Measurements from ENCODE around the gene RBCK1. TPM values are rescaled to one million over a fixed set of nuclear protein-coding genes. Genes with fewer than 3 reads are reported as not detected.
"Not testable (repeated sequence)": the region's sequence is repeated elsewhere in the genome, so short reads cannot be mapped to it uniquely, and the experiment has no call there.

RBCK1 gene
- total and polyA plus RNA-seq, 8 donors, result 34.9 to 148 (median 44.7) TPM

- FAIRE-seq, result no peak
- no peaks in the 10 kb centered on the region for H3K4me1 ChIP-seq
- H3K27me3 ChIP-seq, result no peaks in the 10 kb centered on the region
- 58 to 65% methylated on average over 8 of the region's 8 CpGs for WGBS, 2 donors
- H3K9me3 ChIP-seq, result no peaks in the 10 kb centered on the region
- peak overlapping the region in 2 of 4 donors; percentile 70 to 80 for H3K4me3 ChIP-seq
- peak in 2 of 6 donors; percentile 56 to 72 for DNase-seq
- H3K36me3 ChIP-seq, result no peaks in the 10 kb centered on the region
- intact Hi-C loops (cut with DNase I), result no loop called here
- peak overlapping the region in 2 of 4 donors; percentile 75 to 89 for H3K27ac ChIP-seq
- peak; percentile 19 to 31 (median 26) for ATAC-seq
- no peak for TF ChIP-seq CTCF (IDR thresholded peaks at IDR 0.05)
These were observed 25.6 kb upstream of the RBCK1 start for GRCh38 chr20:382291-383115.

GRCh38 chr20:383889-384288 is 24.2 kb upstream of the RBCK1 start:
- WGBS, 2 donors, result 61 to 80% methylated on average over 5 of the region's 5 CpGs
- Histone ChIP-seq H3K4me1 (peaks cover 0 to 2% (median 0%) of the 10 kb centered on the region in 3 donors), H3K4me3 (no peak overlapping the region), H3K9me3 (no peaks in the 10 kb centered on the region), H3K27me3 (no peaks in the 10 kb centered on the region), H3K36me3 (no peaks in the 10 kb centered on the region), H3K27ac (no peak overlapping the region)
- intact Hi-C loops (cut with DNase I), result no loop called here
- no peak for TF ChIP-seq CTCF (IDR thresholded peaks at IDR 0.05)
- no peak for DNase-seq
- ATAC-seq, result no peak
- no peak for FAIRE-seq

- H3K4me3 ChIP-seq, result no peak overlapping the region
- no peak overlapping the region for H3K27ac ChIP-seq
- ATAC-seq (no peak), DNase-seq (no peak), FAIRE-seq (no peak)
- TF ChIP-seq CTCF (IDR thresholded peaks at IDR 0.05), result no peak
- H3K9me3 ChIP-seq, result no peaks in the 10 kb centered on the region
- H3K4me1 ChIP-seq, result peaks cover 4 to 11% (median 8%) of the 10 kb centered on the region in 3 donors
- 93 to 96% methylated on average over 1 of the region's 1 CpG for WGBS, 2 donors
- no peaks in the 10 kb centered on the region for H3K27me3 ChIP-seq
- intact Hi-C loops (cut with DNase I), result no loop called here
- H3K36me3 ChIP-seq, result no peaks in the 10 kb centered on the region
These were observed 23.4 kb upstream of the RBCK1 start for GRCh38 chr20:384723-385122.

- peaks cover 8 to 14% (median 12%) of the 10 kb centered on the region in 3 donors for H3K4me1 ChIP-seq
- DNase-seq (no peak), ATAC-seq (no peak), FAIRE-seq (no peak)
- H3K27me3 ChIP-seq, result no peaks in the 10 kb centered on the region
- whole genome bisulfite sequencing, 2 donors, result 94 to 99% methylated on average over 5 of the region's 5 CpGs
- no peaks in the 10 kb centered on the region for H3K36me3 ChIP-seq
- H3K4me3 ChIP-seq, result no peak overlapping the region
- intact Hi-C loops (cut with DNase I), result no loop called here
- H3K9me3 ChIP-seq, result no peaks in the 10 kb centered on the region
- no peak for TF ChIP-seq CTCF (IDR thresholded peaks at IDR 0.05)
- no peak overlapping the region for H3K27ac ChIP-seq
These were observed 22.7 kb upstream of the RBCK1 start for GRCh38 chr20:385448-385847.

- H3K27ac ChIP-seq; intact Hi-C loops (cut with DNase I); H3K4me3 ChIP-seq; H3K27me3 ChIP-seq; DNase-seq; H3K9me3 ChIP-seq; FAIRE-seq; ATAC-seq; H3K36me3 ChIP-seq: not testable (repeated sequence)
- WGBS, 2 donors, result 94 to 96% methylated on average over 8 of the region's 8 CpGs
- H3K4me1 ChIP-seq, result peaks cover 8 to 14% (median 12%) of the 10 kb centered on the region in 3 donors
These were observed 21.5 kb upstream of the RBCK1 start for GRCh38 chr20:386634-387033.
